Nephron progenitor cell (in vitro differentiated cells): Measurements from ENCODE around the gene RGS6.

Experiments
- DNase-seq: peaks from one replicate; pipeline ENCODE4 v3.0.0; 2021
- H3K27ac Mint-ChIP-seq: 2 replicates; pipeline ENCODE4 v1.8.0; 2021; ENCODE audit warnings: mild to moderate bottlenecking, moderate library complexity, mixed read lengths
- H3K27me3 Mint-ChIP-seq: 2 replicates; pipeline ENCODE4 v1.8.0; 2021; ENCODE audit warnings: mild to moderate bottlenecking, low read depth, mixed read lengths; ENCODE audit not compliant: poor library complexity
- H3K36me3 Mint-ChIP-seq: 2 replicates; pipeline ENCODE4 v1.8.0; 2021; ENCODE audit warnings: low read depth, mixed read lengths
- H3K4me1 Mint-ChIP-seq: 2 replicates; pipeline ENCODE4 v1.8.0; 2021; ENCODE audit warnings: mixed read lengths
- H3K4me3 Mint-ChIP-seq: 2 replicates; pipeline ENCODE4 v1.8.0; 2021; ENCODE audit warnings: mild to moderate bottlenecking, moderate library complexity, mixed read lengths
- H3K9me3 Mint-ChIP-seq: 2 replicates; pipeline ENCODE4 v1.8.0; 2021; ENCODE audit warnings: mild to moderate bottlenecking, moderate library complexity, mixed read lengths
- CTCF ChIP-seq: fragments of 200-600 bp; sonication (generic); IDR thresholded peaks from 2 replicates; pipeline ENCODE4 v1.5.0; 2021; ENCODE audit warnings: antibody characterized with exemption

Gene RGS6

GRCh38 chr14:72389200-72389599 lies 457.0 kb downstream of the RGS6 start:
- H3K27ac Mint-ChIP-seq = no peak overlapping the region
- H3K4me1 Mint-ChIP-seq = peaks cover 13% of the 10 kb centered on the region
- no peak overlapping the region for H3K4me3 Mint-ChIP-seq
- TF ChIP-seq CTCF = no peak
- peaks cover 21% of the 10 kb centered on the region for H3K9me3 Mint-ChIP-seq
- peaks cover 16% of the 10 kb centered on the region for H3K27me3 Mint-ChIP-seq
- peaks cover 6% of the 10 kb centered on the region for H3K36me3 Mint-ChIP-seq
- no peak for DNase-seq

GRCh38 chr14:72401101-72401625 lies 468.9 kb downstream of the RGS6 start:
- H3K27me3 Mint-ChIP-seq = peaks cover 13% of the 10 kb centered on the region
- TF ChIP-seq CTCF = no peak
- H3K4me3 Mint-ChIP-seq = no peak overlapping the region
- no peaks in the 10 kb centered on the region for H3K4me1 Mint-ChIP-seq
- no peak overlapping the region for H3K27ac Mint-ChIP-seq
- no peak for DNase-seq
- no peaks in the 10 kb centered on the region for H3K36me3 Mint-ChIP-seq
- peaks cover 17% of the 10 kb centered on the region for H3K9me3 Mint-ChIP-seq

GRCh38 chr14:72401632-72402376 lies 469.6 kb downstream of the RGS6 start:
- Mint-ChIP-seq H3K27ac (no peak overlapping the region), H3K27me3 (peaks cover 16% of the 10 kb centered on the region), H3K4me1 (no peaks in the 10 kb centered on the region), H3K4me3 (no peak overlapping the region), H3K36me3 (no peaks in the 10 kb centered on the region), H3K9me3 (peaks cover 11% of the 10 kb centered on the region)
- DNase-seq = no peak
- no peak for TF ChIP-seq CTCF

GRCh38 chr14:72402377-72402772 lies 470.1 kb downstream of the RGS6 start:
- Mint-ChIP-seq H3K36me3 (no peaks in the 10 kb centered on the region), H3K27me3 (peaks cover 16% of the 10 kb centered on the region), H3K9me3 (peaks cover 7% of the 10 kb centered on the region), H3K4me3 (no peak overlapping the region), H3K4me1 (no peaks in the 10 kb centered on the region), H3K27ac (no peak overlapping the region)
- TF ChIP-seq CTCF = no peak
- no peak for DNase-seq

- no peaks in the 10 kb centered on the region for H3K4me1 Mint-ChIP-seq
- peaks cover 15% of the 10 kb centered on the region for H3K27me3 Mint-ChIP-seq
- no peak overlapping the region for H3K27ac Mint-ChIP-seq
- H3K9me3 Mint-ChIP-seq = peaks cover 8% of the 10 kb centered on the region
- DNase-seq = no peak
- no peak overlapping the region for H3K4me3 Mint-ChIP-seq
- no peaks in the 10 kb centered on the region for H3K36me3 Mint-ChIP-seq
- no peak for TF ChIP-seq CTCF
Observed at GRCh38 chr14:72404106-72404774, 472.0 kb downstream of the RGS6 start.
